GM13976 (cell line): ENCODE measurements around the gene HACD2.

Experiments used
- DNase-seq: peaks from one replicate; pipeline ENCODE4 v3.0.0; 2012; ENCODE audit warnings: low spot score
- in situ Hi-C: fragments of 300-500 bp; cut with MboI; formaldehyde crosslinking; loops from one replicate; pipeline ENCODE4 v1.12.0; 2022; ENCODE audit warnings: low sequenced_read_pairs, mixed read lengths, inconsistent platforms; ENCODE audit not compliant: unreplicated experiment
- TF ChIP-seq, protein P1 (sequence below): IDR thresholded peaks from 2 replicates; pipeline ENCODE4 v1.5.1; 2012; ENCODE audit warnings: borderline replicate concordance, mild to moderate bottlenecking; ENCODE audit not compliant: insufficient read depth; ENCODE audit errors: extremely low read depth, missing control alignments, control extremely low read depth

HACD2 gene

DNA sequence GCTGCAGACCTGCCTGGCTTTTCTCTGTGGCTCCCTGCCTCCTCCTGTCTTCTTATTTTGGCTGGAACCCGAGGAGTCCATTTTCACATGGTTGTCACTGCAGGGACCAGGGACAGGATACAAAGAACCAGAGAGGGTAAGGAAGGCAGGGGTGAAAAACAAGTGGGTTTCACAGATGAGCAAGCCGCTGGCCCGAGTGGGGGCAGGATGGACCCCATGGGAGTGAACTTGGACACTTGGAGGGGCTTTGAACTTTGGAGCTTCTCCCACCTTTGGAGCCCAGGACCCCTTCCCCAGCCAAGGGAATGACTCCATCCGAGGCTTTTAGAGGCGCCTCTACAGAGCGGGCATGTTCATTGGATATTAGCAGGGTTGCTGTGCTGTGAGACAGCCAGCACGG, 109.1 kb downstream of the HACD2 start:
- in situ Hi-C loops, result no loop called here

DNA sequence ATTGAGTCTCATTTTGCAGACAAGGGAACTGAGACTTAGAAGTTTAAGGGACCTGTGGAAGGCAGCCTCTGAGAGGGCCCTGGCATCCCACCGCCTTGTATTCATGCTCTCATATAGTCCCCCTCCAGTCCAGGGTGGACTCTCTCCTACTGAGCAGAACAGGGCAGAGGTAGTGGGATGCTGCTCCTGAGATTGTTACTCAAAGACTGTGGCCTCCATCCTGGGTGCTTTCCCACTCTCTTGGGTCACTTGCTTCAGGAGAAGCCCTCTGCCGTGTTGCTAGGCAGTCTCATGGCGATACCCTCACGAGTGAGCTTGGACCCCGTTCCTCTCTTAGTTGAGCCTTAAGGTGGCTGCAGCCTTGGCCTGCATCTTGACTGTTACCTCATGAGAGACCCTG, 113.7 kb downstream of the HACD2 start:
- DNase-seq, result no peak
- TF ChIP-seq, protein P1, sequence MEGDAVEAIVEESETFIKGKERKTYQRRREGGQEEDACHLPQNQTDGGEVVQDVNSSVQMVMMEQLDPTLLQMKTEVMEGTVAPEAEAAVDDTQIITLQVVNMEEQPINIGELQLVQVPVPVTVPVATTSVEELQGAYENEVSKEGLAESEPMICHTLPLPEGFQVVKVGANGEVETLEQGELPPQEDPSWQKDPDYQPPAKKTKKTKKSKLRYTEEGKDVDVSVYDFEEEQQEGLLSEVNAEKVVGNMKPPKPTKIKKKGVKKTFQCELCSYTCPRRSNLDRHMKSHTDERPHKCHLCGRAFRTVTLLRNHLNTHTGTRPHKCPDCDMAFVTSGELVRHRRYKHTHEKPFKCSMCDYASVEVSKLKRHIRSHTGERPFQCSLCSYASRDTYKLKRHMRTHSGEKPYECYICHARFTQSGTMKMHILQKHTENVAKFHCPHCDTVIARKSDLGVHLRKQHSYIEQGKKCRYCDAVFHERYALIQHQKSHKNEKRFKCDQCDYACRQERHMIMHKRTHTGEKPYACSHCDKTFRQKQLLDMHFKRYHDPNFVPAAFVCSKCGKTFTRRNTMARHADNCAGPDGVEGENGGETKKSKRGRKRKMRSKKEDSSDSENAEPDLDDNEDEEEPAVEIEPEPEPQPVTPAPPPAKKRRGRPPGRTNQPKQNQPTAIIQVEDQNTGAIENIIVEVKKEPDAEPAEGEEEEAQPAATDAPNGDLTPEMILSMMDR, result no peak
- in situ Hi-C loops, result no loop called here

More for the DNA sequence above, 109.1 kb downstream of the HACD2 start:
- TF ChIP-seq, protein P1, result no peak
- DNase-seq, result no peak

DNA sequence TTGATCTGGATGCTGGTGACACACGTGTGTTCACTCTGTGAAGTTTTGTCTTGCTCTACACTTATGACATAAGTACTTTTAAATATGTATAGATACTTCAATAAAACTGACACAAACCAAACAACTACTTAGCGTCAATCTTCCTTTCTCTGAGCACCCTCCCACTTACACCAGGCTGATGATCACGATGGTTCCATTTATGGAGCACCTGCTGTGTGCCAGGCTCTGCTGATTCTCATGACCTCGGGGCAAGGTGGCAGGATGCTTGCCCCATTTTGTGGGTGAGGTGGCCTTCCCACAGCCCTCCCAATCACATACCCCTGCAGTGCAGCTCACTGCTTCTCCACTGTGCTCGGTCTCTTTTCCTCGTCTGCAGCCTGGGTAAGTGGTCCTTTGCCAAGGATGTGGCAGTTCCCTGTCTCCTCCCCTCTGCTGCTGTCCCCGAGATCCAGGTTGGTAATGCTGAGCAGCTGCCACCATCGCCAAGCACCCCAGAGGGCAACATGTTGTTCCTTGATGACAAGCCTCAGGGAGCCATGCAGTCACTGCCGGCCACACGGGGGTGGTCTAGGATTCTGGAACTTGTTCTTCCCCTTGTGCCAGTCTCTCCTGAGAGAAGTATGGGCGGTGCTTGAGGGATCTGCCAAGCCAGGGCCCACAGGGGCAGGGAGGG, 115.4 kb downstream of the HACD2 start:
- no peak for DNase-seq

DNA sequence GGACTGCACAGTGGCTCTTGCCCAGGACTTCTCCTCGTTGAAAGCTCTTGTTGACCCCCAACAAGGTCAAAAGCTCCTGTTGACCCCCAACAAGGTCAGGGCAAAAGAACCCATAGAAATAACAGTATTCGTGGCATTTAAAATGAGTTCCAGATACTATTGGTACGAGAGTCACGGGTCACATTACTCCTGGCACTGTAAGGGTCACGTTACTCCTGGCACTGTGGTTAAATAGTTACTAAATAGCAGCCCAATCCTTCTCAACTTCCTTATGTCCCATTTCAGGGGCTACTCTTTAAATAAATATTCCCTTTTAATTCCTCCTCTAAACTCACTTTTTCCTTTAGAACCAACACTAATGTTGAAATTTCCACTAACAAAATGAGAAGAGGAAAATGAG, 117.8 kb downstream of the HACD2 start:
- in situ Hi-C loops, result no loop called here
- no peak for DNase-seq
- TF ChIP-seq, protein P1, result no peak

More for the DNA sequence above, 115.4 kb downstream of the HACD2 start:
- TF ChIP-seq, protein P1, result no peak
- in situ Hi-C loops, result no loop called here

DNA sequence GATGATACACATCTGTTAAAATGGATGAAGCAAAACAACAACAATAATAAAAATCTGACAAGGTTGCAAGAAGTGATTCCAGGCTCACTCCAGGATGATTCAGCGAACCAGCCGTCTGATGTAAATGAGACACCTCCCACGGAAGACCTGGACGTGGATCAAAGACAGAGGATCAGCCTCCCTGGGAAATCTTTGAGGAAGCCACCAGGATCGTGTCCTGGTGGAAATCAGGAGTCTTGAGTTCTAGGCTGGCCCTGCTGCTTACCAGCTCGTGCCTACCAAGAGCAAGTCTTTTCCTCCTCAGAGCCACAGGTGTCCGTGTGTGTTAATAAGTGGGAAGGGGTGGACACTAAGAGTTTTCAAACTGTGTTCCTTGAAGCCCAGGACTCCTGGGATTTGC, 120.6 kb downstream of the HACD2 start:
- in situ Hi-C loops, result no loop called here
- TF ChIP-seq, protein P1, result no peak
- no peak for DNase-seq

DNA sequence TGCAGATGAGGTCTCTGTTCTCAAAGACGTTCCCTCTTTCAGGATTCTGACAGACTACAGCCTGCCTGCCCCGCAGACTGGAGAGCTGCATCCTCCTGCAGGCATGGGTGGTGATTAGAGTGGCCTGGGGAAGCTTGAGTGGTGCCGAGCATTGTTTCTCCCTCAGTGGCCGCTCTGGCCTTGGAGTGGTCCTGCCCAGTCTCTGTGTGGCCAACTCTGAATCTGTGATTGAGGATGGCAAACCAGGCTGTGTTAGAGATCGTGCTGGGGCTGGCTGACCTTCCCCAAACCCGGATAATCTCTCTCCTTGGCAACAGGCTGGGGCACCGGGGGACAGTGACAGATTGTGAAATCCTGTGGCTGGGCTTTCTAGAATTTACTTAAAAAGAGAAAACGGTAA, 125.0 kb downstream of the HACD2 start:
- TF ChIP-seq, protein P1, result no peak
- in situ Hi-C loops, result no loop called here
- no peak for DNase-seq
